ENCODE results near the gene RLN3.

- TF ChIP-seq CTCF (IDR thresholded peaks at IDR 0.05 in 8 of 11, conservative IDR thresholded peaks at IDR 0.05 in 3 of 11) (peak in 1 of 11 experiments; percentile 35), POLR2A (IDR thresholded peaks at IDR 0.05) (peak in 1 of 3 donors; percentile 55), POLR2AphosphoS5 (IDR thresholded peaks at IDR 0.05) (peak in 1 of 3 donors; percentile 59)
Measured at GRCh38 chr19:14006085-14006765, 21.7 kb upstream of the RLN3 start, which contains the start of gene RFX1.
